ENCODE results near the gene RTTN. TPM values are rescaled to one million over a fixed set of nuclear protein-coding genes. Genes with fewer than 3 reads are reported as not detected.

RTTN gene
- polyA plus RNA-seq, 1 experiment = 5.4 TPM

DNA sequence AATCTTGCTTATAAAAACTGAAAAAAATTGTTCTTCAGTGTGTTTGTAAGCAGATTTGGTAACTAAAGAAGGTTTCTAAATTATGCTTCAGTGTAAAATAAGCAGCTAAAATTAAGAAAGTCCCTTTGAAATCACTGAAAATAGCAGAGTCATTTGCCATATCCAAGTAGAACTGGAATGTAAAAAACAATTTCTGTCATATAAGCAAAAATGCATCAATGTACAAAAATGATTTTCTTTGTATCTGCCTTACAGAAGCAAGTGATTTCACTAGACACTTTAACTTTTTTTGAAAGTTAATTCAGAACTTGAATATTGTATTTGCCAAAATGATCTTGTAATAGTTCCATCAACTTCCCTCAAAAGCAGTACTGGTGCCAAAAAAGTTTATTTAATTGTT is 136.1 kb downstream of the RTTN start:
- Histone ChIP-seq H3K4me3 (ENCODE audit: low read depth, low read length) (no peak overlapping the region), H3K27me3 (ENCODE audit: control insufficient read depth, insufficient read depth, low read length) (no peaks in the 10 kb centered on the region), H3K36me3 (ENCODE audit: control insufficient read depth, insufficient read depth, low read length) (no peaks in the 10 kb centered on the region)
- TF ChIP-seq, protein P1, sequence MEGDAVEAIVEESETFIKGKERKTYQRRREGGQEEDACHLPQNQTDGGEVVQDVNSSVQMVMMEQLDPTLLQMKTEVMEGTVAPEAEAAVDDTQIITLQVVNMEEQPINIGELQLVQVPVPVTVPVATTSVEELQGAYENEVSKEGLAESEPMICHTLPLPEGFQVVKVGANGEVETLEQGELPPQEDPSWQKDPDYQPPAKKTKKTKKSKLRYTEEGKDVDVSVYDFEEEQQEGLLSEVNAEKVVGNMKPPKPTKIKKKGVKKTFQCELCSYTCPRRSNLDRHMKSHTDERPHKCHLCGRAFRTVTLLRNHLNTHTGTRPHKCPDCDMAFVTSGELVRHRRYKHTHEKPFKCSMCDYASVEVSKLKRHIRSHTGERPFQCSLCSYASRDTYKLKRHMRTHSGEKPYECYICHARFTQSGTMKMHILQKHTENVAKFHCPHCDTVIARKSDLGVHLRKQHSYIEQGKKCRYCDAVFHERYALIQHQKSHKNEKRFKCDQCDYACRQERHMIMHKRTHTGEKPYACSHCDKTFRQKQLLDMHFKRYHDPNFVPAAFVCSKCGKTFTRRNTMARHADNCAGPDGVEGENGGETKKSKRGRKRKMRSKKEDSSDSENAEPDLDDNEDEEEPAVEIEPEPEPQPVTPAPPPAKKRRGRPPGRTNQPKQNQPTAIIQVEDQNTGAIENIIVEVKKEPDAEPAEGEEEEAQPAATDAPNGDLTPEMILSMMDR (IDR thresholded peaks at IDR 0.05; ENCODE audit: insufficient read depth, low read depth, low read length) = no peak
- ChIA-PET CTCF (interaction anchor here (0.8 kb wide), 1 partner anchor 229 kb away, joined by 3 read pairs; no protein-coding TSS in a partner anchor), POLR2A (no interaction called here)
- DNase-seq (ENCODE audit: low read depth) = no peak

DNA sequence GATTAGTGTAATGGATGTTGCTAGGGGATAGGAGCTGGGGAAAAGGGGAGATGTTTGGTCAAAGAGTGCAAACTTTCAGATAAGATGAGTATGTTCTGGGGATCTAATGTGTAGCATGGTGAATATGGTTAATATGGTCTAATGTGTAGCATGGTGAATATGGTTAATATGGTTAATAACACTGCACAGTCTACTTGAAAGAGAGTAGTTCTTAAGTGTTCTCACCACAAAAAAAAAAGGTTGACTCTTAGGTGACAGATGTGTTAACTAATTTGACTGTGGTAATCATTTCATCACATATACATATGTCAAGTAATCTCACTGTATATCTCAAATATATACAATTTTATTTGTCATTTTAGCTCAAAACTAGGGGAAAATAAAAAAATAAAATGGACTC is 136.5 kb downstream of the RTTN start:
- TF ChIP-seq, protein P1 (IDR thresholded peaks at IDR 0.05; ENCODE audit: insufficient read depth, low read depth, low read length) = no peak
- H3K27me3 ChIP-seq (ENCODE audit: control insufficient read depth, insufficient read depth, low read length) = no peaks in the 10 kb centered on the region
- H3K36me3 ChIP-seq (ENCODE audit: control insufficient read depth, insufficient read depth, low read length) = no peaks in the 10 kb centered on the region
- DNase-seq (ENCODE audit: low read depth) = no peak
- H3K4me3 ChIP-seq (ENCODE audit: low read depth, low read length) = no peak overlapping the region
- CTCF ChIA-PET = no interaction called here
- POLR2A ChIA-PET = no interaction called here

DNA sequence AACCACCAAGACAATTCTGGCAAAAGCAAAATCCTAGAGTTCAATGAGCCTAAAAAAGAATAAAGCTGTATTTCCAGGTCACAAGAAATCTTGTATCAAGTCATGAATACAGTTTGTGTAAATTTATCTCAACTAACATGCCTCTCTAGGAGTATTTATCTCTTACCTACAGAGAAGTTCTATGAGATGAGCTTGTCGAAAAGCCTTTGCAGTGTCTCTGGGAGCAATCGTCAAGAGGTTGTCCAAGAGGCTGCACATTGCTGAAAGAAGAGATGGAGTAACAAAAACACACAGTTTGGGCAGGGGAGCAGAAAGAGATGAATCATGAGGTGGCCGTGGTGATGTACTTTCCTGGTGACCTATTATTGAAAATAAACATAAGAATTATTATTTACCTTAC is 145.8 kb downstream of the RTTN start:
- TF ChIP-seq, protein P1 (IDR thresholded peaks at IDR 0.05; ENCODE audit: insufficient read depth, low read depth, low read length) = no peak
- ChIA-PET POLR2A (no interaction called here), CTCF (no interaction called here)
- DNase-seq (ENCODE audit: low read depth) = no peak
- Histone ChIP-seq H3K4me3 (ENCODE audit: low read depth, low read length) (no peak overlapping the region), H3K27me3 (ENCODE audit: control insufficient read depth, insufficient read depth, low read length) (no peaks in the 10 kb centered on the region), H3K36me3 (ENCODE audit: control insufficient read depth, insufficient read depth, low read length) (no peaks in the 10 kb centered on the region)

DNA sequence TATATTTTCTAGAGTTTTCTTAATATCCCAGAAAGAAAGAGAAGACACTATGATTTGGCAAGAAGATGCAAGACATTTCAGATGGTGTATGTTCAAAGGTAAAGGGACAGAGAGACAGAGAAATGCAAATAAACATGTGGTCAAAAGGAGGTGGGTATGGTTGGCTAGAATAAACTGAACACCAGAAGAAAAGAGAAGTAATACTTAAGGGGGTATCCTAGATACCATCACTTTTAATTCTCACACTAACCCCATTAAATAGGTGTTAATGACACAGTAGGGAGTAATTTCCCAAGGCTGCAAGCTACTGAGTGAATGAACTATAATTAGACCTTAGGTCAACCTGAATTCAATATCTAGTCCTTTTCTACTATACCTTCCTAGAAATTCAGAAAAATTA is 146.6 kb downstream of the RTTN start:
- H3K27me3 ChIP-seq (ENCODE audit: control insufficient read depth, insufficient read depth, low read length) = no peaks in the 10 kb centered on the region
- no peaks in the 10 kb centered on the region for H3K36me3 ChIP-seq (ENCODE audit: control insufficient read depth, insufficient read depth, low read length)
- TF ChIP-seq, protein P1 (IDR thresholded peaks at IDR 0.05; ENCODE audit: insufficient read depth, low read depth, low read length) = no peak
- DNase-seq (ENCODE audit: low read depth) = no peak
- CTCF ChIA-PET = no interaction called here
- POLR2A ChIA-PET = no interaction called here
- no peak overlapping the region for H3K4me3 ChIP-seq (ENCODE audit: low read depth, low read length)

DNA sequence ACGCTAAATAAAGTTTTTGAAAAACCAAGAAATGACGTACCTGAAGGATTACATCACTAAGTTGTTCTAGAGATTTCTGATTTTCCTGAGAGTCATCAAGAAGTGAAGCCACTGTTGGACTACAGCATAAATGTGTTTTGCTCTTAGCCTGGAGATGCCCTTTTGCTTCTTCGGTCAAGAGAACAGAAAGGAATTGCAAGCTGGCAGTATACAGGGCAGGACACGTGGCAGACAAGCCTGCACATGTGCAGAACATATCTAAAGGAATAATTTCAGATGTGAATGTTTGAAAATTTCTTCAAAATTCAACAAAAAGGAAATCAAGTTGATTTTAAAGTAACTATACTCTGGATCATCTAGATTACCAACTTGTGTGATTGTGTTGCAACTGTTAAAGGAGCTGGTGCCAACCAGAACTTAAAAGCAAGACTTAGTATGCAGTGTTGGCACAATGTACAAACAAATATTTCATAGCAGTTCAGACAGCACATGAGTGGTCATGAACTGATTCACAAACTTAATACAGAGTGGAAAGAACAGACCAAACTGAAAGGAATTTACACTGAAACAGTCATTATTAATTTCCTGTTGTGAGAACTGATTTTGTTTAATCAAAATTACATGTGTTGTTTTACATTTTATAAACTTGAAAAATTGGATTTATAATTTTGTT is 157.4 kb downstream of the RTTN start:
- CTCF ChIA-PET = no interaction called here

More for the DNA sequence above, 157.4 kb downstream of the RTTN start:
- no peaks in the 10 kb centered on the region for H3K27me3 ChIP-seq (ENCODE audit: control insufficient read depth, insufficient read depth, low read length)
- TF ChIP-seq, protein P1 (IDR thresholded peaks at IDR 0.05; ENCODE audit: insufficient read depth, low read depth, low read length) = no peak
- POLR2A ChIA-PET = no interaction called here
- peak; percentile 19 for DNase-seq (ENCODE audit: low read depth)
- no peaks in the 10 kb centered on the region for H3K36me3 ChIP-seq (ENCODE audit: control insufficient read depth, insufficient read depth, low read length)
- H3K4me3 ChIP-seq (ENCODE audit: low read depth, low read length) = no peak overlapping the region

Measured in BJ (cell line).